Measurements from ENCODE around the gene SLC43A3.
"Not testable (repeated sequence)": the region's sequence is repeated elsewhere in the genome, so short reads cannot be mapped to it uniquely, and the experiment has no call there.

SLC43A3 gene

GRCh38 chr11:57459164-57460021, 32.5 kb upstream of the SLC43A3 start:
- peak; percentile 61 for DNase-seq

- peak; percentile 61 for DNase-seq
Measured at GRCh38 chr11:57458410-57459163, 31.7 kb upstream of the SLC43A3 start.

DNA sequence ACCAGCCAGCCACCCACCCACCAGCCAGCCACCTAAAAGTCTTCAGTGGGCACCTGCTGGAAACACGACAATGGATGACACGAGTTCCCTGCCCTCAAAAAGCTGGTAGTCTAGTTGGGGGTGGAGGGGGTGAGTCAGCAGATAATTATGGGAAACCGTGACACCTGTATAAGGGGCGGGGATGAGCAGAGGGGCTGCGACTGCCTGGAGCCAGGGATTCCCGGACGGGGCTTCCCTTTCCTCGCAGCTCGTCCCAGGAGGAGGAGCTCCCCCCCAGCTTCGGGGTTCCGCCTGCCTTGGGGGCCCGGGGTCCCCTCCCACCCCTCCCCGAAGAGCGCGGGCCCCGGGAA, 31.1 kb upstream of the SLC43A3 start:
- peak; percentile 22 for DNase-seq

DNA sequence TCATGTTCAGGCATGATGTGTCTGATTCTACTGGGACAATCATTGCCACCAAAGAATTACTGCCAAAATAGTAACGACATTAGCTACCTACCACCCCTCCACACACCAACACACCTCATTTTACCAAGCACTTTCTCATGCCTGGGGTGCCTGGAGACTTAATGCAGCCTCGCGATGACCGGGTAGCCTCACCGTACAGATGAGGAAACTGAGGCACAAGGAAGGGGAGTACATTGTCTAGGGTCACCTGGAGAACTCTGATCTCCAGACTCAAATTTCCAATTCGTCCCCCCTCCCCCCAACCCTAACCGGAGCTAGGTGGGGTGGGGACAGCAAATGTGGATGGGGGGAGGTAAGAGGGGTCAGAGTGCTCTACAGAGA, 30.7 kb upstream of the SLC43A3 start:
- DNase-seq: no peak

GRCh38 chr11:57456960-57457642, 30.2 kb upstream of the SLC43A3 start:
- DNase-seq: peak; percentile 80

GRCh38 chr11:57453543-57454177, 26.7 kb upstream of the SLC43A3 start:
- DNase-seq: no peak

DNA sequence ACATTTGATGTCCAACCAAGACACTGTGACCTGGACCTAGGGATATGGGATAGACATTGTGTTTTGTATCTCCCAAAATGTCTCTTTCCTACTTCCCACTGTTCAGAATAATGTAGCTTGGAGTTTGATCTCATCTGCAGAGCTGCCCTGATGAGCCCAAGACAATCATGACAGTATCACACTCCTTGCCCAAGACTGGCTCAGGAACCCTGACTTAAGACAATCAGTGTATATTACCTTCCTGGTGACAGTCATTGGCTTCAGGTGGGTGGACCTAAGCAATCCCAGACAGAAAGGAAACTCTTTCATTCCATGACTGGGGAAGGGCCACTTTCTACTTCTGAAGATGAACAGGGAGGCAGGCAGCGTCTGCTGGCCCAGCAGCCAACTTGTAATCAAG, 19.1 kb upstream of the SLC43A3 start:
- DNase-seq: no peak

DNA sequence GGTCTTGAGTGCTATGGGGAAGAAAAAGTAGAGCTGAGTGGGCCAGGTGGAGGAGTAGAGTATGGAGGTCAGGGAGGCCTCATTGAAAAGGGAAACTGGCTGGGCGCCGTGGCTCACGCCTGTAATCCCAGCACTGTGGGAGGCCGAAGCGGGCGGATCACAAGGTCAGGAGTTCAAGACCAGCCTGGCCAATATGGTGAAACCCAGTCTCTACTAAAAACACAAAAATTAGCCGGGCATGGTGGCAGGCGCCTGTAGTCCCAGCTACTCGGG, 18.1 kb upstream of the SLC43A3 start:
- not testable (repeated sequence) for DNase-seq

GRCh38 chr11:57444362-57445121, 17.6 kb upstream of the SLC43A3 start:
- DNase-seq: no peak

GRCh38 chr11:57440744-57441414, 14.0 kb upstream of the SLC43A3 start:
- no peak for DNase-seq

GRCh38 chr11:57439786-57440185, 12.9 kb upstream of the SLC43A3 start:
- no peak for DNase-seq

GRCh38 chr11:57438345-57439285, 11.7 kb upstream of the SLC43A3 start:
- DNase-seq: no peak

DNA sequence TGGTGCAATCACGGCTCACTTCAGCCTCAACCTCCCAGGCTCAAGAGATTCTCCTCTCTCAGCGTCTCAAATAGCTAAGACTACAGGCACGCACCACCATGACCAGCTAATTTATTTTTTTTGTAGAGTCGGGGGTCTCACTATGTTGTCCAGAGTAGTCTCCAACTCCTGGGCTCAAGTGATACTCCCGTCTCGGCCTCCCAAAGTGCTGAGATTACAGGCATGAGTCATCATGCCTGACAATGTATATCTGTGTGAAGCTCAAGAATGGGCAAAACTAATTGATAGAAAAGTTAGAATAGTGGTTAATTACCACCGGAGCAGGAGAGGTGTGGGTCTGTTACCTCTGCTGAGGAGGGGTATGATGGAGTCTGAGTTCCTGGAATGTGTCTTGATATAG, 9.1 kb upstream of the SLC43A3 start:
- no peak for DNase-seq

DNA sequence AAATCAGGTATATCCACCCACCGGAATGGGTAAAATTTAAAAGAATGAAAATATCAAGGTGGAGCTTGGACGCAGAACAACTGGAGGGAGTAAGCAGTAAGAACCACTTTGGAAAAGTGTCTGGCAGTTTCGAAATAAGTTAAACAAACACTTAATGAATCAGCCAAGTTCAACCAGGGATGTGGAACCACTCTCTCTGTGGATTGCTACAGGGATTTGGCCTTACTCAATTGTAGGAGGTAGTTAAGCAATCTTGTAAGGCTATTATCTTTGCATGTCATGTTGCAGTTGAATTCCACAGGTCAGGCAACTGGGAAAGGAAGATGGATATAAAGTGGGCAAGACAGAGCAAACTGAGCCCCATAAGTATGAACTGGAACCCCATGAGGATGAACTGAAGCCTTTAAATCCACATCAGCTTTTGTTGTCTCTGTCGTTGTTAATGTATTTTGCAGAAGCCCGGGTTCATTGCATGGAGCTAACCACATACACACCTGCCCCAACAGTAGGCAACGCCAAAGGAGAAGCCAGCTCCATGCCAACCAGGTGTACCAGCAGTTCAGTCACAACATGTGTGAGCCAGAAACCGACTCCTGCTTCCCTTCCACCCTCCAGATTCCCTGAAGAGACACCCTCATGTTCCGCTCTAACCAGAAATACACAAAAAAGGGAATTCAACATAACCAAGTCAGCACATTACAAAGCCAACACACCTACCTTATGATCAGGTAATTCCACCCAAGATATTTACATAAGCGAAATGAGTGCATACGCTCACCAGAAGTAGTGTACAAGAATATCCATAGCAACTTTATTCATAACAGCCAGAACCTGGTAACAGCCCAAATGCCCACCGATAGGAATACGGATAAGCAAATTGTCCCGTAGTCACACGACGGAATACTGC, 8.0 kb upstream of the SLC43A3 start:
- no peak for DNase-seq

GRCh38 chr11:57432714-57433163, 5.8 kb upstream of the SLC43A3 start:
- peak; percentile 7 for DNase-seq

- no peak for DNase-seq
Measured at GRCh38 chr11:57432149-57432561, 5.2 kb upstream of the SLC43A3 start.

GRCh38 chr11:57430952-57431351, 4.0 kb upstream of the SLC43A3 start:
- DNase-seq: no peak

- no peak for DNase-seq
Measured at GRCh38 chr11:57429946-57430345, 3.0 kb upstream of the SLC43A3 start.

DNA sequence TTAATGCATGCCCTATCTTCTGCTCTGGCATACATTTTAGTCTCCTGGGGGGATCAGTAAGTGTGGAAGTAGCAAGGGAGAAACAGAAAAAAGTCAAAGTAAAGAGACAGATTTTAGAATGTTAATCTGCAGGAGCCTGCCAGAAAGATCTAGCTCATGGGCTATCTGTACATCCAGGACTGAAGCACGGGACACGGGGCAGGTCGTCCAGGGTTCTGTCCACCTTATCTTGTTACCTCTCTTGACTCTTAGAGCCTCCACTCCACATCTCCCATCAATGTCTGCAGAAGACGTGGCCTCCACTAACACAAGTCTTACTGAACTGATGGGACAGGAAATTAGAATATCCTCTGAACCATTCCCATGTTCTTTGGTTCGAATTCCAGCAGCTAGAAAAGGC, 1.7 kb upstream of the SLC43A3 start:
- no peak for DNase-seq

DNA sequence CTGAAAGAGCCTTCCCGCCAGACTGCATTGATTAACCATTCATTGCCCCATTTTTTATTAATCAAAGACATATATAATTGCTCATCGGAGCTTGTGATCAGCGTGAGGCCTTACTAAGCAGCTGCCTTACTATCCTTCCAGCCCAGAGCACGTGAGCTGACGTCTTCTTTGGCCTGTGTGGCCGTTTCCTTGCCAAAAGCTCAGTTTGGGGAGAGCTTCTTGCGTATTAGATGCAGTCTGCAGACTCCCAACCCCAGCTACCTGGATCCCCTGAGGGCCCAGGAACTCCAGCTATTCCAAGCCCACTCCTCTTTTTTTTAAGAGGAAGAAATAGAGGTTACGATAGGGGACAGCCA, 784 bp upstream of the SLC43A3 start:
- no peak for DNase-seq

Measured in CD4-positive, alpha-beta T cell treated with Interleukin-6 for 4 hours (primary cell).